Liver (tissue), 3 donors: ENCODE measurements around the gene CHMP1B.

Experiments used
- ATF3 ChIP-seq: IDR thresholded peaks from 2 replicates; pipeline ENCODE4 v1.6.1; 2016; ENCODE audit warnings: antibody characterized with exemption
- CTCF ChIP-seq: fragments of 150-350 bp; IDR thresholded peaks from 2 replicates; pipeline ENCODE4 v1.5.1; 2017; ENCODE audit warnings: improper control_type of control experiment, low read depth, low read length; ENCODE audit not compliant: missing input control
- GABPA ChIP-seq, 2 donors: IDR thresholded peaks in 1 of 2; conservative IDR thresholded peaks in 1 of 2; 2 replicates each; pipeline ENCODE4 v1.6.1; 2016; ENCODE audit warnings: antibody characterized with exemption in 2 of 2, mild to moderate bottlenecking in 1 of 2, moderate library complexity in 1 of 2
- JUND ChIP-seq, 2 donors: IDR thresholded peaks; 2 replicates each; pipeline ENCODE4 v1.6.1; 2016; ENCODE audit warnings: antibody characterized with exemption in 2 of 2
- MAX ChIP-seq: IDR thresholded peaks from 2 replicates; pipeline ENCODE4 v1.6.1; 2016; ENCODE audit warnings: antibody characterized with exemption
- RAD21 ChIP-seq, 2 donors: IDR thresholded peaks; 2 replicates each; pipeline ENCODE4 v1.6.1; 2016; ENCODE audit warnings: antibody characterized with exemption in 2 of 2, mild to moderate bottlenecking in 2 of 2
- REST ChIP-seq: IDR thresholded peaks from 2 replicates; pipeline ENCODE4 v1.6.1; 2016; ENCODE audit warnings: antibody characterized with exemption, mild to moderate bottlenecking
- donor health status: healthy.
- donor health status: healthy.

- no peak for TF ChIP-seq CTCF
- TF ChIP-seq JUND (IDR thresholded peaks at IDR 0.05), result no peak
- TF ChIP-seq GABPA (IDR thresholded peaks at IDR 0.05 in 1 of 2, conservative IDR thresholded peaks at IDR 0.05 in 1 of 2), result no peak
- no peak for TF ChIP-seq REST
- no peak for TF ChIP-seq MAX
- no peak for TF ChIP-seq RAD21 (IDR thresholded peaks at IDR 0.05)
- no peak for TF ChIP-seq ATF3
These were observed 40.2 kb upstream of the CHMP1B start for GRCh38 chr18:11811009-11811408.
